ENCODE data around the gene DHRS9. TPM values are rescaled to one million over a fixed set of nuclear protein-coding genes. Genes with fewer than 3 reads are reported as not detected.

Gene DHRS9
- total RNA-seq, 4 donors from 2014 or later, result 0.26 to 0.91 (median 0.48) TPM; not detected in 1

DNA sequence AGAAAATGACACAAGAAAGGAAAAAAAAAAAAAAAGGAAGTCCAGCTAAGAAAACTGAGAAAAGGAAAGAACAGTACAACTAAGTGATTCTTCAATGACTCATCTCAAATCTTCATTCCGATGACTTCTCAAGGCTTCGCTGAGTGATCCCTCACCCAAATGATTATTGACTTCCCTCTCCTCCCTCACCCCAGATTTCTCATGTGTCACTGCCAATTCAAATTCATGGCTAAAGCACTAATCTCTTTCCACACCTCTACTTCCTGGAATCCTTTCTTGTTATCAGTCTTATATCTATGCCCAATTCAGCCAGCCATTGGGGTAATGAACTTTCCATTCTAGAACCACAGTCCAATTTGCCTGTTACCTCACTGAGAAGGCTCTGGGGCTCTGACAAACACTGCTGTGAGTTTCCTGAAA, 31.0 kb upstream of the DHRS9 start:
- Histone ChIP-seq H3K36me3 (no peaks in the 10 kb centered on the region), H3K4me3 (no peak overlapping the region), H3K27ac (no peak overlapping the region), H3K4me1 (no peaks in the 10 kb centered on the region), H3K9me3 (no peaks in the 10 kb centered on the region), H3K27me3 (no peaks in the 10 kb centered on the region)
- no peak for DNase-seq
- intact Hi-C loops (cut with DNase I; ENCODE audit: low total_unique reads), result no loop called here
- TF ChIP-seq, protein P1, sequence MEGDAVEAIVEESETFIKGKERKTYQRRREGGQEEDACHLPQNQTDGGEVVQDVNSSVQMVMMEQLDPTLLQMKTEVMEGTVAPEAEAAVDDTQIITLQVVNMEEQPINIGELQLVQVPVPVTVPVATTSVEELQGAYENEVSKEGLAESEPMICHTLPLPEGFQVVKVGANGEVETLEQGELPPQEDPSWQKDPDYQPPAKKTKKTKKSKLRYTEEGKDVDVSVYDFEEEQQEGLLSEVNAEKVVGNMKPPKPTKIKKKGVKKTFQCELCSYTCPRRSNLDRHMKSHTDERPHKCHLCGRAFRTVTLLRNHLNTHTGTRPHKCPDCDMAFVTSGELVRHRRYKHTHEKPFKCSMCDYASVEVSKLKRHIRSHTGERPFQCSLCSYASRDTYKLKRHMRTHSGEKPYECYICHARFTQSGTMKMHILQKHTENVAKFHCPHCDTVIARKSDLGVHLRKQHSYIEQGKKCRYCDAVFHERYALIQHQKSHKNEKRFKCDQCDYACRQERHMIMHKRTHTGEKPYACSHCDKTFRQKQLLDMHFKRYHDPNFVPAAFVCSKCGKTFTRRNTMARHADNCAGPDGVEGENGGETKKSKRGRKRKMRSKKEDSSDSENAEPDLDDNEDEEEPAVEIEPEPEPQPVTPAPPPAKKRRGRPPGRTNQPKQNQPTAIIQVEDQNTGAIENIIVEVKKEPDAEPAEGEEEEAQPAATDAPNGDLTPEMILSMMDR (IDR thresholded peaks at IDR 0.05), result no peak
- no peak for TF ChIP-seq POLR2A (IDR thresholded peaks at IDR 0.05)

DNA sequence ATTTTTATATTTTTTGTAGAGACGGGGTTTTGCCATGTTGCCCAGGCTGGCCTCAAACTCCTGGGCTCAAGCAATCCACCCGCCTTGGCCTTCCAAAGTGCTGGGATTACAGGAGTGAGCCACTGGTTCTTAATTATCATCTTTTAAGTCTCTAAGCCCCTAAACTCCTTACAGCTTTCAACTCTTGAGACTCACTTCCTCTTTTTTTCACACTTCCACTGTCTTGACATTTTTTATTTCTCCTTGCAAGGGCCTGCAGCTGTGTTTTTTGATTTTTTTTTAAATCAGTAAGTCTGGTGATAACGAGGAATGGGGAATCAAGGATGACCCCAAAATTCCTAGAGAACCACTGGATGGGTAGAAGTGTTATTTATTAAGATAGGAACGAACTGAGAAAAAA, 29.7 kb upstream of the DHRS9 start:
- DNase-seq, result no peak
- Histone ChIP-seq H3K9me3 (no peaks in the 10 kb centered on the region), H3K36me3 (no peaks in the 10 kb centered on the region), H3K4me3 (no peak overlapping the region), H3K27ac (no peak overlapping the region), H3K27me3 (no peaks in the 10 kb centered on the region), H3K4me1 (no peaks in the 10 kb centered on the region)
- TF ChIP-seq POLR2A (IDR thresholded peaks at IDR 0.05), result no peak
- TF ChIP-seq, protein P1 (IDR thresholded peaks at IDR 0.05), result no peak
- intact Hi-C loops (cut with DNase I; ENCODE audit: low total_unique reads), result no loop called here

DNA sequence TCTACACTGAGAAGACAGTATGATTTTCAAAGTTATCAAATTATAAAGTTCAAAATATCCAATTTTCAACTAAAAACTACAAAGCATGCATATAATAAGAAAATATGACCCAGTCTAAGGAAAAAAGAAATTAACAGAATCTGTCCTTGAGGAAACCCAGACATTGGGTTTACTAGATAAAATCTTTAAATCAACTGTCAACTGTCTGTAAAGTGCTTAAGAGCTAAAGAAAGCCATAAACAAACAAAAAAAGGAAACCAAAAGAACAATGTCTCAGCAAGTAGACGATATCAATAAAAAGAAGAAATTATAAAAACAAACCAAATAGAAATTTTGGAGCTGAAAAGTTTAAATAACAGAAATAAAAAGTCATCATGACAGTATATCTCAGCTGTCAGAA, 27.8 kb upstream of the DHRS9 start:
- DNase-seq, result no peak
- TF ChIP-seq, protein P1 (IDR thresholded peaks at IDR 0.05), result no peak
- TF ChIP-seq POLR2A (IDR thresholded peaks at IDR 0.05), result no peak
- intact Hi-C loops (cut with DNase I; ENCODE audit: low total_unique reads), result no loop called here
- Histone ChIP-seq H3K4me1 (no peaks in the 10 kb centered on the region), H3K4me3 (no peak overlapping the region), H3K27ac (no peak overlapping the region), H3K9me3 (no peaks in the 10 kb centered on the region), H3K27me3 (no peaks in the 10 kb centered on the region), H3K36me3 (no peaks in the 10 kb centered on the region)

DNA sequence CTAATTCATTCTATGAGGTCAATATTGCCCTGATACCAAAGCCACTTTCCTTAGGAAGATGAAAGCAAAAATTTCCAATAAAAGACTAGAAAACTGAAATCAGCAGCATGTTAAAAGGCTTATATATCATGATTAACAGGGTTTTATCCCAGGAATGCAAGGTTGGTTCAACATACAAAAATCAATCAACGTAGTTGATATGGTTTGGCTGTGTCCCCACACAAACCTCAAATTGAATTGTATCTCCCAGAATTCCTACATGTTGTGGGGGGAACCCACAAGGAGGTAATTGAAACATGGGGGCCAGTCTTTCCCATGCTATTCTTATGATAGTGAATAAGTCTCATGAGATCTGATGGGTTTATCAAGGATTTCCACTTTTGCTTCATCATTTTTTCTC, 26.5 kb upstream of the DHRS9 start:
- Histone ChIP-seq H3K36me3 (no peaks in the 10 kb centered on the region), H3K4me1 (no peaks in the 10 kb centered on the region), H3K27me3 (no peaks in the 10 kb centered on the region), H3K4me3 (no peak overlapping the region), H3K27ac (no peak overlapping the region), H3K9me3 (no peaks in the 10 kb centered on the region)
- DNase-seq, result no peak
- no peak for TF ChIP-seq POLR2A (IDR thresholded peaks at IDR 0.05)
- TF ChIP-seq, protein P1 (IDR thresholded peaks at IDR 0.05), result no peak
- intact Hi-C loops (cut with DNase I; ENCODE audit: low total_unique reads), result no loop called here

DNA sequence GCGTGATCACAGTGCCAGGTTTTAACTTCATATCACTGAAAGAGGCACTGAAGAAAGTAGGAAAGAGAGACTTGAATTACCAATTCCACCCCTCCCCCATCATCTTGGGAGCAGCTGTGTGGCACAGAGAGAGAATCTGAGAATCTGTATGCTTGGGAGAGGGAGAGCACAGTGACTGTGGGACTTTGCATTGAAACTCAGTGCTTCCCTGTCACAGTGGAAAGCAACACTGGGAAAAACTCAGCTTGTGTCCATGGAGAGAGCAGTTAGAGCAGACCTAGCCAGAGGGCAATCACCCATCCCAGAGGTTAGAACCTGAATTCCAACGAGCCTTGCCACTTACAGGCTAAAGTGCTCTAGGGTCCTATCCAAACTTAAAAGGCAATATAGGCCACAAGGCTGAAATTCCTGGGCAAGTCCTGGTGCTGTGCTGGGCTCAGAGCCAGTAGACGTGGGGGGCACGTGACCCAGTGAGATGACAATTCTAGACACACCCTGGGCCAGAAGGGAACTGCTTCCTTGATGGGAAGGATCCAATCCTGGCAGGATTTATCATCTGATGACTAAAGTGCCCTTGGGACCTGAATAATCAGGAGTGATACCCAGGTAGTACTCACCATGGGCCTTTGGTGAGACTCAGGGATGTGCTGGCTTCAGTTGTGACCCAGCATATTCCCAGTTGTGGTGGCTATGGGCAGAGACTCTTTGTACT, 22.8 kb upstream of the DHRS9 start:
- Histone ChIP-seq H3K27me3 (no peaks in the 10 kb centered on the region), H3K27ac (no peak overlapping the region), H3K9me3 (no peaks in the 10 kb centered on the region), H3K36me3 (no peaks in the 10 kb centered on the region), H3K4me1 (no peaks in the 10 kb centered on the region), H3K4me3 (no peak overlapping the region)
- intact Hi-C loops (cut with DNase I; ENCODE audit: low total_unique reads), result no loop called here
- no peak for TF ChIP-seq POLR2A (IDR thresholded peaks at IDR 0.05)
- TF ChIP-seq, protein P1 (IDR thresholded peaks at IDR 0.05), result no peak
- no peak for DNase-seq

Measured in uterus (tissue), 4 donors.